Stomach (tissue), 4 donors: ENCODE results near the gene DLGAP1.

Experiments
- CTCF ChIP-seq, 7 experiments: fragments of 450-650 bp in 4 of 7; fragments of 200-600 bp in 3 of 7; sonication (generic) in 3 of 7; IDR thresholded peaks; one replicate each; pipeline ENCODE4 v1.5.1; 2016 to 2019; ENCODE audit warnings: antibody characterized with exemption in 7 of 7, control low read depth in 2 of 7, mild to moderate bottlenecking in 1 of 7
- EP300 ChIP-seq: sonication (generic); formaldehyde crosslinking; IDR thresholded peaks from one replicate; pipeline ENCODE4 v1.6.1; 2017; ENCODE audit warnings: antibody characterized with exemption
- POLR2A ChIP-seq, 4 donors: fragments of 450-650 bp; IDR thresholded peaks; one replicate each; pipeline ENCODE4 v1.6.1; 2016; ENCODE audit warnings: antibody characterized with exemption in 4 of 4, control low read depth in 2 of 4, mild to moderate bottlenecking in 1 of 4, moderate library complexity in 1 of 4
- POLR2AphosphoS5 ChIP-seq, 3 donors: sonication (generic); formaldehyde crosslinking; IDR thresholded peaks; one replicate each; pipeline ENCODE4 v1.6.1; 2016; ENCODE audit warnings: antibody characterized with exemption in 3 of 3

- no peak for TF ChIP-seq CTCF (IDR thresholded peaks at IDR 0.05)
- TF ChIP-seq POLR2AphosphoS5 (IDR thresholded peaks at IDR 0.05), result no peak
- TF ChIP-seq EP300, result no peak
- TF ChIP-seq POLR2A (IDR thresholded peaks at IDR 0.05), result no peak
These were observed 55.2 kb downstream of the DLGAP1 start for GRCh38 chr18:4399929-4400328.
